ENCODE results near the gene ADARB2.

The ADARB2 gene

GRCh38 chr10:1492641-1493040 lies 244.7 kb downstream of the ADARB2 start:
- TF ChIP-seq CTCF (IDR thresholded peaks at IDR 0.05; ENCODE audit: low read depth, low read length) = no peak
- DNase-seq = no peak
- Histone ChIP-seq H3K27me3 (no peaks in the 10 kb centered on the region), H3K36me3 (no peaks in the 10 kb centered on the region), H3K4me1 (no peaks in the 10 kb centered on the region), H3K4me3 (ENCODE audit: low read depth, low read length) (no peak overlapping the region), H3K9me3 (no peaks in the 10 kb centered on the region)

- Histone ChIP-seq H3K27me3 (no peaks in the 10 kb centered on the region), H3K9me3 (no peaks in the 10 kb centered on the region), H3K36me3 (no peaks in the 10 kb centered on the region), H3K4me1 (no peaks in the 10 kb centered on the region), H3K4me3 (ENCODE audit: low read depth, low read length) (no peak overlapping the region)
- DNase-seq = no peak
- no peak for TF ChIP-seq CTCF (IDR thresholded peaks at IDR 0.05; ENCODE audit: low read depth, low read length)
These were observed 245.4 kb downstream of the ADARB2 start for GRCh38 chr10:1491901-1492300.

GRCh38 chr10:1489801-1490200 lies 247.5 kb downstream of the ADARB2 start:
- H3K4me3 ChIP-seq (ENCODE audit: low read depth, low read length) = no peak overlapping the region
- no peaks in the 10 kb centered on the region for H3K4me1 ChIP-seq

DNA sequence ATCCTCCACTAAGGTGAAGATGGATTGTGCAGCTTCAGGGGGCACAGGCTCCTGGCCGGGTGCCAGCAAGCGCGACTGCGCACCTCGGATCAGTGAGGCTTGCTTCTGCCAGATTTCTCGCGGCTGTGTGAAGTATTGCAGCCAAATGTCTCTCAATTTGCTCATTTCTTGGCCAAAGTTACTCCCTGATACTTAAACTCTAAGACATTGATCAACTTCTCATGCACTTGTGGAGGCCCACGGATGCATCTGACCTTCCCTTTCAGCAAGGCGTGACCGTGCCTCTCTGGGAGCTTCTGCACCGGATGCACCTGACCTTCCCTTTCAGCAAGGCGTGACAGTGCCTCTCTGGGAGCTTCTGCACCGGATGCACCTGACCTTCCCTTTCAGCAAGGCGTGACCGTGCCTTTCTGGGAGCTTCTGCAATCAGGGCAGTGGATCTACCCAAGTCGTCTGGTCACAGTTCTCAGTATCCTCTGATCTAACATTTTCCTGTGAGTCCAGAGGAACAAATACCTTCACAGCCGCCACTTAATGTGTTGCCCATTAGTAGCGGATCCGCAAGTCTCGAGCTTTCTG lies 248.3 kb downstream of the ADARB2 start:
- no peaks in the 10 kb centered on the region for H3K9me3 ChIP-seq
- no peak for TF ChIP-seq CTCF (IDR thresholded peaks at IDR 0.05; ENCODE audit: low read depth, low read length)
- DNase-seq = no peak
- H3K27me3 ChIP-seq = no peaks in the 10 kb centered on the region
- H3K4me1 ChIP-seq = no peaks in the 10 kb centered on the region
- H3K36me3 ChIP-seq = no peaks in the 10 kb centered on the region
- no peak overlapping the region for H3K4me3 ChIP-seq (ENCODE audit: low read depth, low read length)

More at GRCh38 chr10:1489801-1490200, 247.5 kb downstream of the ADARB2 start:
- no peak for TF ChIP-seq CTCF (IDR thresholded peaks at IDR 0.05; ENCODE audit: low read depth, low read length)
- no peaks in the 10 kb centered on the region for H3K9me3 ChIP-seq
- DNase-seq = no peak
- no peaks in the 10 kb centered on the region for H3K27me3 ChIP-seq
- no peaks in the 10 kb centered on the region for H3K36me3 ChIP-seq

DNA sequence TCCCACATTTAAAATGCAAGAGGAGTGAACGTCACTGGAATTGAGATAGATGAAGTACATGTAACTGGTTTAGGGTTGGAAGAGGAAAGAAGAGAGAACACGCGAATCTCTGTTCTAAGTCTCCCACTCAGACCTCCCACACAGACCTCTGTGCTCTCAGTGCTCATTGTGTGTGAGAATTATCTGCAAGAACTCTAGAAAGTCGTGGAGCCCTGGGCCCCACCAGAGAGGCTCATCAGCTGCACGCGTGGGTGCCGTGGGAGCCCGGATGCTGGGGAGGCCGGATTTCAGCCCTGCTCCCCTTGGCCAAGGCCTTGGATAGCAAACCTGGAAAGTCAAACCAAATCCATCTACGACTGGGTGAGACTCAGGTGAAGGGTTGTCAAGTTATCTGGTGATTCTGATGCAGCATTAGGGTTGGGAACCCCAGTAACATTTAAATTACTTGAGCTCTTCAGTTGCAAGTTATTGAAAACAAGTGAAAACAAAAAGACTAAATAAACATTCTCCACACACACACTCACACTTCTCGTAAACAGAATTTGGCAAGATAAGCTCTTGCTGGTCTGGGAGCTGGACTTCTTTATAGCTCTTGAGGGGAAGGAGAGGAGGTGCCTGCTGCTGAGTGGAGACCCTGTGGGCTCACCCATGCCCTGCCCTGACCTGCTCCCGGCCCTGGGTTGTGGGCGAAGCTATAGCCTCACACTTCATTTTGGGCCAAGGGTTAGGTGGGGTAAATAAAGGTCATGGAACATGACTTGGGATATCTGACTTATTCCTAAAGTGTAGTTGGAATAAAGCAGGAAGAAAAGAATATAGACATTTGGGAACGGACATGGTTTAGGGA lies 250.3 kb downstream of the ADARB2 start:
- no peak for DNase-seq
- no peaks in the 10 kb centered on the region for H3K36me3 ChIP-seq
- no peaks in the 10 kb centered on the region for H3K4me1 ChIP-seq
- H3K27me3 ChIP-seq = no peaks in the 10 kb centered on the region
- no peak for TF ChIP-seq CTCF (IDR thresholded peaks at IDR 0.05; ENCODE audit: low read depth, low read length)
- H3K9me3 ChIP-seq = no peaks in the 10 kb centered on the region
- H3K4me3 ChIP-seq (ENCODE audit: low read depth, low read length) = no peak overlapping the region

DNA sequence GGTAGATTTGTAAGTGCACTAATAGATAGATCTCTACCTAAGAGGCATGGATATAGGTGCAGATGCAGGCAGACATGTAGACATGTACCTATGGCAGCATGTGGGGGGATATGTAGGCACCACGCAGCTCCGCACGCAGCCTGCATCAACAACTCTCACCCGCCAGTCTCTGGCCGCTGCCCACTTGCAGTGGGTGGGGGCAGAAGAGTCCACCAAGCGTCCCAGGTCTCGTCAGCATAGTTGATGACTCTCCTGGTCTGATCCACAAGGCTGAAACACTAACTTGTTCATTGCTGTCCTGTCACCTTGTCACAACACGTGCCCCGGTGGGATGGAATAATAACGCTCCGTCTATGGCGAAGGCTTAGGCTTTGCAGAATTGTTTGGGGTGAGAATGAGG lies 252.0 kb downstream of the ADARB2 start:
- Histone ChIP-seq H3K9me3 (no peaks in the 10 kb centered on the region), H3K4me1 (no peaks in the 10 kb centered on the region), H3K4me3 (ENCODE audit: low read depth, low read length) (no peak overlapping the region), H3K27me3 (0 out of 2 replicates have a peak, but pooled peaks cover under 1% of the 10 kb centered on the region), H3K36me3 (no peaks in the 10 kb centered on the region)
- no peak for DNase-seq
- TF ChIP-seq CTCF (IDR thresholded peaks at IDR 0.05; ENCODE audit: low read depth, low read length) = no peak

Measured in BE2C (cell line).